D341Med (cell line): ENCODE measurements around the gene HAUS8.
"Not testable (repeated sequence)": the region's sequence is repeated elsewhere in the genome, so short reads cannot be mapped to it uniquely, and the experiment has no call there.

Experiments used
- DNase-seq: peaks from one replicate; pipeline ENCODE4 v3.0.0; 2012; ENCODE audit warnings: low spot score

HAUS8 gene

GRCh38 chr19:17035842-17036424 lies 39.3 kb downstream of the HAUS8 start:
- DNase-seq, result no peak

DNA sequence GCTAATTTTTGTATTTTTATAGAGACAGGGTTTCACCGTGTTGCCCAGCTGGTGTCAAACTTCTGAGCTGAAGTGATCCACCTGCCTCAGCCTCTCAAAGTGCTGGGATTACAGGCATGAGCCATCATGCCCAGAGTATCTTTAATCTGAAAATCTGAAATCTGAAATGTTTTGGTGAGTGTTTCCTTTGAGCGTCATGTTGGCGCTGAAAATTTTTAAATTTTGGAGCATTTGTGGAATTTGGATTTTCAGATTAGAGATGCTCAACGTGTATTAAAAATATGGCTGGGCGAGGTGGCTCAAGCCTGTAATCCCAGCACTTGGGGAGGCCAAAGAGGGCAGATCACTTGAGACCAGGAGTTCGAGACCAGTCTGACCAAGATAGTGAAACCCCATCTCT lies 43.5 kb downstream of the HAUS8 start:
- DNase-seq, result no peak

- DNase-seq, result no peak
These were observed 47.7 kb downstream of the HAUS8 start for GRCh38 chr19:17027535-17027975.

DNA sequence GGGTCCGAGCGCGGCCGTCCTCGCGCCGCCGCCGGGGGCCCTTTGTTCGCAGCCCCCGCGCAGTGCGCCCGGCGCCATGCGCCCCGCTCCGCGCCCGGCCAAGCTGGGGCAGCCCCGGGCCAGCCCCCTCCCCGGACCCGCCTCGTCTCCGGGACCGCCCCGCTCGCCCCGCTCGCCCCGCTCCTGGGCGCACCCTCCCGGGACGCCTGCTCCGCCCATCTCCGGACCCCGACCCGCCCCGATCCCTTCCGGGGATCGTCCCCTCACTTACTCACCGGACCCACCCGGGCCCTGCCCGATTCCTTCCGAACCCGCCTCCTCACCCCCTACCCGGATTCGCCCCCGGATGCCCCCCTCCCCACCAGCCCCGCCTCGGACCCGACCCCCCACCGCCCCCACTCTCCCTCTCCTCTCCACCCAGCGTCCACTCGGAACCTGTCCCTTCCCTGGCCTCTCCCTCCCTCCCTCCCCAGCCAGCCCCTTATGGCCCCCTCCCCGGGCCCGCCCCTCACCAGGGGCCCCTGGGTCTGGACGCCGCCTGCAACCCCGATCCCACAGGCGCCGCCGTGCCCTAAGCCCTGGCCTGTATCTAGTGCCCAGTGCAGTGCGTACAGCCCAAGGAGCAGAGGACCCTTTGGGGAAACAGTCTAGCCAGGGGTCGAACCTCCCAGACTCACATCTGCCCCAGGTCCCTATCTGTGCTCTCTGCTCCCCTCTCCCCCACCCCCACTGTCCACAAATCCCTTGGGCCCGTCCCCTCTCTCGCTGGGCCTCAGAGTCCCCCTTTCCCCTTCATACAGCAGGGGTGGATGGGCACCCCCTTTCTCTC lies 48.3 kb downstream of the HAUS8 start, which contains the start of gene CPAMD8:
Gene CPAMD8 (minus strand): TSS at position 105 of the 829 bp plus-strand sequence. CDS start 168 bp downstream, outside the sequence.
- no peak for DNase-seq

GRCh38 chr19:17025991-17026658 lies 49.1 kb downstream of the HAUS8 start:
- no peak for DNase-seq

DNA sequence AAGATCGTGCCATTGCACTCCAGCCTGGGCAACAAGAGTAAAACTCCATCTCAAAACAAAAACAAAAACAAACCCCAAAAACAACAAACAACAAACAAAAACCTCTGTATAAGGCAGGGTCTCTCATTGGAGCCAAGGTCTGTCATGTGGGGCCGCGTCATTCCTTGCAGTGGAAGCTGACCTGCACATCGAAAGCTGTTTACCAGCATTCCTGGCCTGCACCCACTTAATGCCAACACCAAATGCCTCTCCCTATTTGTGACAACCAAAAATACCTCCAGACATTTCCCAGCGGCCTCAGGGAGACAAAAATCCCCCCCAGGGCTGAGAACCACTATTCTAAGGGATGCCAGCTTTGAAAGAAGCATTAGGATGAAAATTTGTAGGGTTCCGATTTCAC lies 49.9 kb downstream of the HAUS8 start:
- no peak for DNase-seq

GRCh38 chr19:17024941-17025340 lies 50.3 kb downstream of the HAUS8 start:
- DNase-seq, result not testable (repeated sequence)

- no peak for DNase-seq
These were observed 51.4 kb downstream of the HAUS8 start for GRCh38 chr19:17023805-17024204.

DNA sequence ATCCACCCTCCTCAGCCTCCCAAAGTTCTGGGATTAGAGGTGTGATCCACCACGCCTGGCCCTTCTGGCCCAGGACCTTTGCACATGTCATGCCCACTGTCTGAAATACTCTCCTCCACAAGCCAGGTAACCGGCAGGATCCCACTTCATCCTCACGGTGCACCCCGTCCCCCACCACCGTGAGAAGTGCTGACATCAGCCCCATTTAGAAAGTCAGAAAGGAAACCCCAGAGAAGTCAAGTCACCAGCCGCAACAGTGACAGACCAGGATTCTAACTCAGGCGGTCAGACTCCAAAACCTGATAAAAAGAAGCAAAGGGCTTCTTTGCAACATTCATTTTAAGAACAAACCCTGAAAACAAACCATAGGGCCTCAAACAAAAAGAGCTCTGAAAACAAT lies 52.5 kb downstream of the HAUS8 start:
- DNase-seq, result no peak

DNA sequence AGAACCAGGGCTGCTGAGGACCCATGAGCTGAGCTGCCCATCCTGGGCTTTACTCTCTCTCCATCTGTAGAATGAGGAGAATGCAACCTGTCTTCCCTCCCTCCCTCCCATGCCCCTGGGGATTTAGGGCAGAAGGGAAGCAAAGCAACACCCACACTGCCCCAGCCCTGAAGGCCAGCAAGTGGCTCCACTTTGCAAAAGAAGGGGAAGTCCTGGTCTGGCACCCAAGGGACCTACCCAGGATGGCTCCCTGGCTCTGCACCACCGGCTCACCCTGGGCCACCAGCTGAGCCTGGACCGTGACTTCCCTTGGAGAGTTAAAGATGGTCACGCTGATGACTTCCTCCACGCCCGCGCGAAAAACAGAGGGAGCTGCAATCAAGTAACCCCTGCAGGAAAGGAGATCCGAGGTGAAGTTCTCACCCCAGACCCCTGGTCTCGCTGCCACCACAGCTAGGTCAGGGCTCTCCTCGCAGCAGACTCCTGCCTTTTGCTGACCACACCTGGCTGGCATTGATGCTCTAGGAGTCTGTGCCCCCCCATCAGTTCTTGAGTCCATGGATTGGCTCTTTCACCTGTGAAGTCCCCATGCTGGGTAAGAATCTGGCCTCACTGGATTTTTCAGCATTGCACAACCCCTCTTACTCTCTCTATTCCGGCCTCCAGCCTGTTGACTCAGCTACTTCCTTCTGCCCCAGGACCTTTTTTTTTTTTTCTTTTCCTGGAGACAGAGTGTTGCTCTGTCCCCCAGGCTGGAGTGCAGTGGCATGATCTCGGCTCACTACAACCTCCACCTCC lies 53.3 kb downstream of the HAUS8 start:
- DNase-seq, result no peak

DNA sequence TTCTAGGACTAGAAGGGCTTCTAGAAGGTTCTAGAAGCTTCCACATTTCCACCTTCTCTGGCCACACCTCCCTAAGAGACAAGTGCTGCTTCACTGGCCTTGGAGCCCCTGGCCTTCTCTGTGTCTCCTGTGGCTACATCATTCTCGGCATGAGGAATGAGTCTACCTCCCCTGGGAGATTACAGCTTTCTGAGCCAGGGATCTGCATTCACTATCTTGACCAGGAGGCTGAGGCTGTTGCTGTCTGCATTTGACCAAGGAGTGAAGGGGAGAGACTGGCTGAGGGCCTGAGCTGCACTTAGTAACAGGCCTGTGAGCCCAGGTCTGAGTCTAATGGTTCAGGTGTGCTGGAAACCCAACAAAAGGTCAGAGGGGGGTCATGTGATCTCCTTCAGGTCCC lies 53.9 kb downstream of the HAUS8 start:
- no peak for DNase-seq

GRCh38 chr19:17020823-17021222 lies 54.4 kb downstream of the HAUS8 start:
- no peak for DNase-seq

DNA sequence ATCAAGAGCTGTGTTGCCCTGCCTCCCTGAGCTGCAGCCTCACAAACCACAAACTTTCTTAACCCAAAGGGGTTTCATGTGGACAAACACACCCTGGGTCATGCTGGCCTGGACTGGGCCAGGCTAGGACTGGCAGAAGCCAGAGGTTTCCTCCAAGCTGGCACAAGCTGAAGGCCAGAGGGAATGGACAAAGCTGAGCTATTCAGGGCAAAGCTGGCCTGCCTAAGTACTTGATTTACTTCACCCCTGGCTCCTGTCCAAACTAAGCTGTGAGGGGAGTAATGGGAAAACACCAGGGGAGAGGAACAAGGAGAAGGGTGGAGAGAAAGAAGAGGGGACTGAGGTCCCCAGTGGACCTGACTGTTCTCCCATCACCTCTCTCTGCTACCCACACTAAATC lies 54.9 kb downstream of the HAUS8 start:
- DNase-seq, result no peak

DNA sequence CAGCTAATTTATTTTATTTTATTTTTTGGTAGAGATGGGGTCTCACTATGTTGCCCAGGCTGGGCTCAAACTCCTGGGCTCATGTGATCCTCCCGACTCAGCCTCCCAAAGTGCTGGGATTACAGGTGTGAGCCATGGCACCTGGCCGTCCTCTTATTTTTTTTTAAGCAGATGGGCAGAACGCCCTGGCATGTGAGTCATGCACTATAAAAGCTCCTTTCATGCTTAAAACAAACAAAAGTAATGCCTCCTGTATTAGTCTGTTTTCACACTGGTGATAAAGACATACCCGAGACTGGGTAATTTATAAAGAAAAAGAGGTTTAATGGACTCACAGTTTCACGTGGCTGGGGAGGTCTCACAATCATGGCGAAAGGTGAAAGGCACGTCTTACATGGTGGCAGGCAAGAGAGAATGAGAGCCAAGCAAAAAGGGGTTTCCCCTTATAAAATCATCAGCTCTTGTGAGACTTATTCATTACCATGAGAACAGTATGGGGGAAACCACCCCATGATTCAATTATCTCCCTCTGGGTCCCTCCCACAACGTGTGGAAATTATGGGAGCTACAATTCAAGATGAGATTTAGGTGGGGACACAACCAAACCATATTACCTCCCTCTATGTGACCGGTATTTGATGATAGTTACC lies 60.9 kb downstream of the HAUS8 start:
- not testable (repeated sequence) for DNase-seq

- no peak for DNase-seq
These were observed 63.8 kb downstream of the HAUS8 start for GRCh38 chr19:17011485-17011884.

DNA sequence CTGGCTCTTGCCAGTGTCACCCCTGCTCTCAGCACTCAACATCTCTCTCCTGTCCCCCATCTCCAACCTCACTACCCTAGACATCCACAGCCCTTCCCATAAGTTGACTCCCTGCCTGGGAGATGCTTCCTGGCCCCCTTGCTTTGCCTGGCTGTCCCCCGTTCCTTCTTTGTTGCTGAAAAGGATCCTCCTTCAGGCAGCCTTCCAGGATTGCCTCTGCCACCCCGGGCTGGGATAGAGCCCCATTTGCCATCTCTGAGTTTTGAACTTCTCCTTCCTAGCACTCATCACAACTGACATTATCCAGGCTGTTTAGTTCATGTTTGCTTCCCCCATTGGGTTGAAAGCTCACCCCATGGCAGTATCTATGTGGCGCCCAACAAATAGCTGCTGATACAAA lies 68.7 kb downstream of the HAUS8 start:
- DNase-seq, result no peak

DNA sequence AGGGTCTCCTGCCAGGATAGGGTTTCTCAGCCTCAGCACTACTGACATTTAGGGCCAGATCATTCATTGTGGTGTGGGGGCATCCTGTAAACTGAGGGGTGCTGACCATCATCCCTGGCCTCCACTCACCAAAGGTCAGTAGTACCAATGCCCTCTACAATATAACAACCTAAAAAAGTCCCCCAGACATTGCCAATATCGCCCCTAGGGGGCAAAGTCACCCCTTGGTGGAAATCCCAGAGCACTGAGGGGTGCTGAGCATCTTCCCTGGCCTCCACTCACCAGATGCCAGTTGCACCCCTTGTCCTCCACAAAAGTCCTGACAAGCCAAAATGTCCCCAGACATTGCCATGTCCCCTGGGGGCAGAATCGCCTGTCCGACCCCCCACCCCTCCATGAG lies 70.3 kb downstream of the HAUS8 start:
- no peak for DNase-seq

DNA sequence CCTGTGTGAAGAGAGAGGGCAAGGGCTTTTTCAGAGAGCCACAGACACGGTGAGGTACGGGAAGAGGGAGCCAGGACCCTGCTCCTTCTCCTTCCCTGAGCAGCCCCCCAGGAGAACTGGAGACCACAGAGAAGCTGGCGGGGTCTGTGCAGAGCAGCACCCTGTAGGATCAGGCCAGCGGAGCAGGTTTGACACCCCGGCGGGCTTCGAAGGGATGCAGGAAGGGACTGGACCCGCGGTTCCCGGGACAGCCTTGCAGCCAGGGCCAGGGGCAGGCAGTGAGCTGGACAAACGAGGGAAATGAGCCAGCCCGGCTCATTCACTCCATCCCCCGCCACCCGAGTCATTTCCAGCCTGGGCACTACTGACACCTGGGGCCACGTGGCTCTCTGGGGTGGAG lies 70.9 kb downstream of the HAUS8 start:
- no peak for DNase-seq

DNA sequence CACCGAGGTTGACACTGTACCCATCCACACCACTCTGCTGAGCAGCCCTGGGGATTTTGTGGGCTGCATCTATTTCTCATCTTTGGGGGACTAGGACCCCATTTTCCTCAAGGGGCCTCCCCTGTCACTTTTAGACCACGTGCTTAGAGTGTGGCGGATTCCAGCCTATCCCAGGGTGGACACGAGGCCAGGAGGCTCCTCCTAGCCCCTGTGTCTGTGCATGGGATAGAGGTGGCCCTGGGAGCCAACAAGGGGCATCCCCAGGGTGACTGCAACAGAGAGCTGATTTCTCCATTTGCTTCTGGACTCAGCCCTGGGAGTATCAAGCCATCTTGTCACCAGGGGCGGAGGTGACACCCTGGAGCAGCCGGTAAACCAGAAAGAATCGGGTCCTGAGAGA lies 72.8 kb downstream of the HAUS8 start:
- DNase-seq, result no peak

DNA sequence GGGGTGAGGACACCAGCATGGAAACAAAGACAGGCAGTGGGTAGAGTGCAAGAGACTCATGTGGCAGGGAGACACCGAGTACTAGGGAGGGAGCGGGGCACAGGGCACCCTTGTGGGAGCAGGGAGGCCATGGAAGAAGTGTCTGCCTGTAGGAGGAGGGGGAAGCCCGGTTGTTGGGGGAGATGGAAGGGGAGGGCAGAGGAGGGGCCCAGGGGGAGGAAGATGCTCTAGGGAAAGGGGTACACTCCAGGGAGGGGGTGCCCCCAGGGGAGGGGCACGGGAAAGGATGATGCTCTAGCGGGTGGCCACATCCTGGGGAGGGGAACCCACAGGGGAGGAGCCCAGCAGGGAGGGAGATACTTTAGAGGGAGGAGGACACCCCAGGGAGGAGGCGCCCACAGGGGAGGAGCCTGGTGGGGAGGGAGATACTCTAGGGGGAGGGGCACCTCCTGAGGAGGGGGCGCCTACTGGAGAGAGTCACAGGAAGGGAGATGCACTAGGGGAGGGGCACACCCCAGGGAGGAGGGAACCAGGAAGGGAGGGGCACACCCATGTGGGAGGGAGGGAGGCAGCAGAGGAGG lies 73.6 kb downstream of the HAUS8 start:
- DNase-seq, result no peak
